Peyer's patch (tissue), 4 donors: ENCODE results near the gene REC114.

Experiments used
- CTCF ChIP-seq, 6 experiments: fragments of 450-650 bp in 4 of 6; fragments of 200-600 bp in 2 of 6; sonication (generic) in 1 of 6; IDR thresholded peaks; one replicate each; pipeline ENCODE4 v1.5.1; 2017 to 2019; ENCODE audit warnings: antibody characterized with exemption in 6 of 6, mild to moderate bottlenecking in 3 of 6, moderate library complexity in 1 of 6
- POLR2A ChIP-seq, 2 donors: fragments of 450-650 bp; IDR thresholded peaks; one replicate each; pipeline ENCODE4 v1.5.1; 2017; ENCODE audit warnings: antibody characterized with exemption in 2 of 2, mild to moderate bottlenecking in 2 of 2, moderate library complexity in 2 of 2

GRCh38 chr15:73598530-73599160 lies 155.7 kb downstream of the REC114 start:
- TF ChIP-seq POLR2A (IDR thresholded peaks at IDR 0.05) (no peak), CTCF (IDR thresholded peaks at IDR 0.05) (no peak)
